Jurkat, Clone E6-1 (cell line): ENCODE measurements around the gene UROS.
A peak's percentile ranks its signal among the peaks of the same experiment; 100 is the strongest.

Source experiments
- DNase-seq: peaks from one replicate; pipeline ENCODE4 v3.0.0-alpha.2; 2011; ENCODE audit warnings: low read depth, low spot score
- H3K4me3 ChIP-seq: 2 replicates; pipeline ENCODE4 v1.5.1; 2011; ENCODE audit warnings: mild to moderate bottlenecking, low read length, control low read depth, moderate library complexity

Gene UROS

GRCh38 chr10:125840406-125840805 lies 17.3 kb upstream of the UROS start:
- DNase-seq = no peak
- no peak overlapping the region for H3K4me3 ChIP-seq

DNA sequence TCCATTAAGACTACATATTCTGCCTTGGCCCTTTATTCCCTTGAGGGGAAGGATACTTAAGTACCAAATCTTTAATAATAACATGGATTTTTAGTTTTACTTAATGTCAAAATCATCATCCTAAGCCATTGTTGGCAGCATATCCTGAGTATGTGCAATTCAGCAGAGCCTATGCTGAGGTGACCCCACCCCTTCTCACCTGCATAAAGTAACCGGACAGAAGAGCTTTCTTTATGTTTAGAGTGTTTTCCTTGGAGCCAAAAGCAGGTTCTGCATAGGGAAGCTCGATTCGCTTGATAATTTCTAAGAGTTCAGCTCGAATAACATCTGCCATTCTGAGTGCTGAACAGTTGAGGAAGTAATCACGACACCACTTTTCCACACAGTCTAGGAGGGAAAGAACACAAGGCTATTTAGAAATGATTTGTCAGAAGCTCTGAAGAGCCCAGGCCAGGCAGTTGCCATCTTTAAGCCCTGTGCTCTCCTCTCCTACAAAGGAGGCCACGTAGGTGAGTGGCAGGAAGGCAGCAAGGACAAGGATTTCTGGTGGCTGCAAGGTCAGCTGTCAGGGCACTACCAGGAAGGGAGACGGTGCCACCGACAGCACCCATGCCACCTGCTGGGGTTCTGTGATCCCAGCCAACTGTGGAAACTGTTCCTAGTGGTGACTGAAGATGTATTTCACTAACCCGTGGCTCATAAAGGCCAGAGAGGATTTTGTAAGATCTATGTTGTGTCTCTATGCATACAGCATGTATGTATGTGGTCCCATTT lies 15.9 kb upstream of the UROS start:
- DNase-seq = no peak
- H3K4me3 ChIP-seq = no peak overlapping the region

DNA sequence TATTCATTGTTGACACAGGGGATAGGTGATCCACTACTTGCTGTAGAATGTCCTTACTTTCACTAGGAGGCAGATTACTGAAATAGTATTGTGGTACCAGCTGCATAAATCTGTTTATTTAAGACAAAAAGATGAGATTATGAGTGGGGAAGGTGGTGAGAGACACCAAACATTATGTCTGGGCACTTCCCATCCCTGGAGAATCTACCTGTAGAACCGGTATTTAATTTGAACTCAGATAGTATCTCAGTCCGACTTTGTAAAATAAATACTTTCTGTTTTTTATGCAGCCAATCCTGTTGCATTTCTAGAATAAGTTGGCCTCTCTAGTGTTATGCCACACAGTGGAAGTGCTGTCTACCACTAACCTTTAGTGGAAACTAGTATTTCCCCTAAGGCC lies 13.7 kb upstream of the UROS start:
- DNase-seq = no peak
- H3K4me3 ChIP-seq = no peak overlapping the region

DNA sequence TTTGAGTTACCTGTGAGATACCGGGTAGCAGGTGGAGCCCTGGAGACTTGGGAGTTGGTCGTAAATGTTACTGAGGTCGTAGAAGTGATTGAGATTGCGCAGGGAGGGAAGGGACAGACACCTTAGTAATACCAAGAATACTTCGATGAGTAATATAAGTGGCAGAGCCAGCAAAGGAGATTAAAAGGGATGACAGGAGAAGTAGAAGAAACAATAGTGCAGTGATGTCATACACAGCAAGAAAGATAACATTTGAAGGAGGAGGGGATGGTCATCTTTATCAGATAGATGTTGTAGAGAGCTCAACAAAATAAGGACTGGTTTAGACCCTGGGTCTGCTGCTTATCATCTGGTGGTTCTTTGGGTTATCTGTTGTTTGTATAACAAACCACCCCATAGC lies 5.3 kb upstream of the UROS start:
- DNase-seq = no peak
- no peak overlapping the region for H3K4me3 ChIP-seq

DNA sequence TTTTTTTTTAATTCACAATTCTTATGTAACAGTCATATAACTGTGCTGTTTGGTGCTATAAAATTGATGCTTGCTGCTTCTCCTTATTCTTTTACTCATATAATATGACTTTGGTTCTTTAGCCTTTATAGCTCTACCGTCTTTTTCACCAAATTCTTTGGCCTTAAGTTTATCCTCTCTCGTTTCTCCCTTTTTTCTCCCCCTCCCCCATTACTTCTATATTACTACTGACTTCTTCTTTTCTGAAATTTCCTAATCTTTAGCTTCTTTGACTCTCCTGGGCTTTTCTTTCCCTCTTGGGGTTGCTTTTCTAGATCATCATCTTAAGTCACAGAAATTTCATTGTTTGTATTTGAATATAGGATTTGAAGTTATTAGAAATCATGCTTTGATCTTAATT lies 4.1 kb upstream of the UROS start:
- H3K4me3 ChIP-seq = no peak overlapping the region
- DNase-seq = no peak

DNA sequence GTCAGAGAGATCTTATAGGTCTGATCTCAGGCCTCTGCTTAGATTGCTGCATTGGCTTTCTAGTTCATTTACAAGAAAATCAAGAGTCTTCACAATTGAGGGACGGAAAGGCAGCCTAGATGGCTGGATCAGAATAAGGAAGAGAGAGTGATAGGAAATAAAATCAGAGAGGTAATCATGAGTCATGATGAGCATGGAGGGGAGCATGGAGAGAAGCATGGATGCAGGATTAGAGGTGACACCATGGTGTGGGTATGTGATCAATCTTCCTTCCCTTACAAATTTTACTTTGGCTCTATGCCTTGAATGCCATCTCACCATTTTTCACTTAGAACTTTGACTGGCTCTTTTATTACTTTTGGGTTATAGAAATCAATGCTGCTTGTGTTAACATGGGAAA lies 1.7 kb upstream of the UROS start:
- DNase-seq = no peak
- peak overlapping the region; percentile 99 for H3K4me3 ChIP-seq

GRCh38 chr10:125823663-125824251 lies 699 bp upstream of the UROS start:
- no peak for DNase-seq
- peak overlapping the region; percentile 99 for H3K4me3 ChIP-seq

GRCh38 chr10:125820701-125821100 lies 2.4 kb downstream of the UROS start:
- no peak overlapping the region for H3K4me3 ChIP-seq

DNA sequence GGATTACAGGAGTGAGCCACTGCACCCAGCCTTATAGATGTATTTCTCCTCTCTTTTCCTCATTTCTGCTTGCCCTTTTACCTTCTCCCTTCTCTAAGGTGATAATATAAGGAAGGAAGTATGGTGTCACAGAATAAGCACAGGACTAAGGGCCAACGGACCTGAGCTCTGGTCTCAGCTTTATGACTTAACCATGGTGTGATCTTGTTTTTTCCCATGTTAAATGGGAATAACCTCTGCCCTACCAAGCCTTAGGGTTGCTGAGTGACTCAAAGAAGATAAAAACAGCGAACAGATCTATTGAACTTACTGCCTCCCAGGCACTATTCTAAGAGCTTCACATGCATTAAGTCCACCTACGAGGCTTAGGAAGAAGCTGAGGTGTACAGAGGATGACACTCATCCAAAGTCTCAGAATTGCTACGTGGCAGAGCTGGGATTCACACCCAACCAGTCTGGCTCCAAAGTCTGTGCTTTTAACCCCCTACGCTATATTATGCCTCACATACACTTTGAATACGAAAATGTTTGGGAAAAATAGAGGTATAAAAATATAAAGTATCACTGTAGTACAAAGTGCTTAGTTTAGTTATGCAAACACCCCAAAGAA lies 5.6 kb downstream of the UROS start:
- no peak overlapping the region for H3K4me3 ChIP-seq
- DNase-seq = no peak

More at GRCh38 chr10:125820701-125821100, 2.4 kb downstream of the UROS start:
- DNase-seq = no peak

- DNase-seq = no peak
- no peak overlapping the region for H3K4me3 ChIP-seq
These were observed 6.5 kb downstream of the UROS start for GRCh38 chr10:125816548-125816947.

DNA sequence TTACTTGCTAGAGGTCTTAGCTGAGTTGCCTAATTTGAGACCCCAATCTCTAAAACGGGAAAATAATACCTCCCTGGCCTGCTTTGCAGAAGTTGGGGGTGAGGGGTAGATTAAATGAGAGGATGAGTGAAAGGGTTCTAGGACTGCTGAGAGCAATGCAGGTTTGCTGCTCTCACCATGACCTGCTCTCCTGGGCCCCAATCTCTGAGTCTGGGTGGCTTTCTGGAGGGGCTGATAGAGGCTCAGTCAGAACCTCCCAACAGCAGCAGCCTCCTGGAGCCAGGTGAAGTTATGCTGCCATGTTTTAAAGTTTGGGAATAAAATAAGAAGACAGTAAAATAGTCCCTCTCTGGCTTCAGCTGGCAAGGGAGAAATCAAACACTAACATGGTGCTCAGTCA lies 7.3 kb downstream of the UROS start:
- no peak overlapping the region for H3K4me3 ChIP-seq
- no peak for DNase-seq

DNA sequence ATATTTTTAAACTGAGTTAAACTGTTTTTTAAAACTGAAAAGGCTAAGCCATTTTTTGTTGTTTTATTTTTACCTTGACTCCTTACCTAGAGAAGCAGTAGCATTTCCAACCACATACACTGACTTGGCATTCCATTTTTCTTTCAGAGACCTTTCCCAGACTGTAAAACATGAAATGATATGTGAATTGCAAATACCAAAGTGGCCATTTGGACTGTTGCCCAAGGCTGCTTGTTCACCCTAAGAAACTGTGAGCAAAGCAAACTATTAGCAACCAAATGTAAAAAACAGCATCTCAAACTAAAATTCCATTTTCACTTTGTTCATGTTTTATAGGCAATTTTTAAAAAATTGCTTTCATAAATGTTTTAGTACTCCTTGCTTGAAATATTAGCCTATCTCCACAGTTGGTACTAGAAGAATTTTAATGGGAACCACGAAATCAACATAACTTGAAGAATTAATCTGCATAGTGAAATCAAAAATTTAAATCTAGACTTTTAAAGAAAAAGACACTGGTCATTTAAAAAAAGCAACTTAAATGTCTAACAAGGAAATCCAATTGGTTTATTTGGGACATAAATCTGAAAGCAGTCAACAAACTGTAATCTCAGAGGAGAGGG lies 10.8 kb downstream of the UROS start:
- no peak for DNase-seq
- no peak overlapping the region for H3K4me3 ChIP-seq

- no peak for DNase-seq
- no peak overlapping the region for H3K4me3 ChIP-seq
These were observed 11.8 kb downstream of the UROS start for GRCh38 chr10:125811251-125811650.

GRCh38 chr10:125808047-125808446 lies 15.0 kb downstream of the UROS start:
- DNase-seq = no peak
- no peak overlapping the region for H3K4me3 ChIP-seq

GRCh38 chr10:125802739-125803138 lies 20.3 kb downstream of the UROS start:
- H3K4me3 ChIP-seq = no peak overlapping the region
- DNase-seq = no peak

DNA sequence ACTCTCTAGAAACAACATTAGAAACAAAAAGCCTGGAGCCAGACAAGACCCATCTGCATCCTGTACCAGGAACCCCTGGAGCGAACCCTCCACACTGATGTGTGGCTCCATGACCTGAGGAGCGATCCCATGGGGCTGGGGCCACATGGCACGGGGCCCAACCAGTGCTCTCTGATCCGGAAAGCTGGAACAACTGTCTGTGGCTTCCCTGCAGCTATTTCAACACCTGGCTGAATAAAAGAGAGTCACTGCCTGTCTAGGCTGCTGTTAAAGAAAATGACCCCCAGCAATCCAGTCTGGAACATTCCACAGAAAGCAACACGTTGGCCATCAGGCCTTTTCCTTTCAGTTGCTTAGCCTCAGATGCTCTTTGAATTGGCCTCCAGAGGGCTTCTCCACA lies 20.9 kb downstream of the UROS start:
- no peak for DNase-seq
- H3K4me3 ChIP-seq = no peak overlapping the region

DNA sequence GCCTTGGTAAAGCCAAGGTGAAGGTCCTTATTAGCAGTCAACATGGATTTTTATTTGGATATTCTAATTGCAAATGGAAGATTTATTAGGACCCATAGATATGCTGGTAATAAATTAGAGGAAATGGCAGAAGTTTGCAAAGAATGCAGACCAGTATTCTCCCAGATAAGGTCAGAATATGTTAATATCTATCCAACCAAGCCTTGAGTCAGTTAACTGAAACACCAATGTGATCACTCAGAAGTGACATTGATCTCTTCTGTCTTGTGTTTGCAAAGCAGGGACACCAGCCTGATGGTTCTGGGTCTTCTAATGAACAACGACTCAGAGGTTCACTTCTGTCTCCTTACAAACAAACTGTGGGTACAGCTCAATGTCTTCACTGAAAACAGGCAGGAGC lies 21.5 kb downstream of the UROS start:
- no peak overlapping the region for H3K4me3 ChIP-seq
- DNase-seq = no peak

GRCh38 chr10:125799451-125800182 lies 23.4 kb downstream of the UROS start:
- DNase-seq = no peak
- H3K4me3 ChIP-seq = no peak overlapping the region

DNA sequence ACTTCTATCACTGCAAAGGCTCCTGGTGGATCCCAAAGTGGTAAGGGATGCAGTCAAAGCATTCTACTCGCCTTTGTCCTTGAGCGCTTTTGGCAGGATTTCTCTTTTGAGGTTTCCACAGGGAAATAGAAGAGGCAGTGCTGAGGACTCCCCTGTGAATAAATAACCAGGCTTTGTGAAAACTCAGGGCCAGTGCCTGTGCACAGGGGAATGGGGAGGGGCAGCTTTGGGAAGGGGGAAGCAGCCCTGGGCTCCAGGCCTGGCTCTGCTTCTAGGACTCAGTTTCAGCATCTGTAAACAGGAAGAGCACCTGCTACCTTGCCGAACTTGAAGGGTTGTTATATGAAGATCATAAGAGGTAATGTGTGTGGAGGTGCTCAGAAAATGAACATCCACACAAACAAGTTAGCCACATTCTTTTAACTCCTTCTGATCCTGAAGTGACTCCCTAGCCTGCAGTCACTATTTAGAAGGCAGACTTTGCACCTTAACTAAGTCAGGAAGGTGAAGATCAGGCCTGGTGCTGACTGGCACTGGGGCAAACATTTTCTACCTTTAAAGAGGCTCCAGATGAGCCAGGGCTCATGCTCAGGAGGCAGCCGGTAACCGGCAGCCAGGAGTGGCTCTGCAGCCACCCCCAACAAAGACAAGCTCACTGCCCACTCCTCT lies 24.9 kb downstream of the UROS start:
- H3K4me3 ChIP-seq = no peak overlapping the region
- DNase-seq = no peak
